SK-N-SH (cell line): Measurements from ENCODE around the gene H2AZ2. TPM values are rescaled to one million over a fixed set of nuclear protein-coding genes. Genes with fewer than 3 reads are reported as not detected.
"Not testable (repeated sequence)": the region's sequence is repeated elsewhere in the genome, so short reads cannot be mapped to it uniquely, and the experiment has no call there.

Source experiments
- CTCF ChIA-PET: fragments of 300-600, 350-600 bp; formaldehyde crosslinking; extraction: SDS; loops from one replicate; lab custom pipeline; 2021; lab: Yijun Ruan, JAX
- POLR2A ChIA-PET: fragments of 350-600 bp; sonication (Branson Sonifier 250); formaldehyde crosslinking; extraction: SDS; loops from one replicate; lab custom pipeline; 2020; ENCODE audit warnings: antibody characterized with exemption, inconsistent platforms; lab: Yijun Ruan, JAX
- DNase-seq: peaks from one replicate; pipeline ENCODE4 v3.0.0; 2012
- H2AFZ ChIP-seq: fragments of 200-600 bp; sonication (generic); 2 replicates; pipeline ENCODE4 v1.8.1; 2016; ENCODE audit warnings: antibody characterized with exemption, mild to moderate bottlenecking, low read depth
- H3F3A ChIP-seq: fragments of 200-600 bp; sonication (generic); replicated peaks from 2 replicates; pipeline ENCODE3; 2016; ENCODE audit warnings: antibody characterized with exemption, mild to moderate bottlenecking; ENCODE audit not compliant: insufficient read depth
- H3K27ac ChIP-seq, 2 experiments: fragments of 200-500 bp in 1 of 2; fragments of 200-600 bp in 1 of 2; sonication (Bioruptor generic) in 1 of 2; sonication (generic), shearing (Covaris generic) in 1 of 2; 2 replicates each; pipeline versions ENCODE4 v1.5.1 to v1.6.1; 2014 to 2016; ENCODE audit warnings: low read depth in 2 of 2, inconsistent platforms in 1 of 2, low read length in 1 of 2, mild to moderate bottlenecking in 1 of 2, mixed read lengths in 1 of 2
- H3K27me3 ChIP-seq: fragments of 200-600 bp; sonication (generic), shearing (Covaris generic); 2 replicates; pipeline ENCODE4 v1.6.1; 2016; ENCODE audit warnings: mixed run types; ENCODE audit not compliant: insufficient read depth
- H3K36me3 ChIP-seq, 2 experiments: fragments of 200-500 bp in 1 of 2; fragments of 200-600 bp in 1 of 2; sonication (Bioruptor generic) in 1 of 2; sonication (generic) in 1 of 2; replicated peaks in 1 of 2; 2 replicates each; pipeline versions ENCODE3 to v1.5.1; 2014 to 2016; ENCODE audit warnings: low read length in 1 of 2, mild to moderate bottlenecking in 1 of 2; ENCODE audit not compliant: insufficient read depth in 2 of 2, control insufficient read depth in 1 of 2
- H3K4me1 ChIP-seq, 2 experiments: fragments of 200-500 bp in 1 of 2; fragments of 200-600 bp in 1 of 2; sonication (Bioruptor generic) in 1 of 2; sonication (generic), shearing (Covaris generic) in 1 of 2; 2 replicates each; pipeline versions ENCODE4 v1.5.1 to v1.6.1; 2014 to 2016; ENCODE audit warnings: low read depth in 1 of 2, low read length in 1 of 2, mixed run types in 1 of 2; ENCODE audit not compliant: insufficient read depth in 2 of 2, control insufficient read depth in 1 of 2
- H3K4me2 ChIP-seq: fragments of 200-600 bp; sonication (generic), shearing (Covaris generic); 2 replicates; pipeline ENCODE4 v1.6.1; 2017; ENCODE audit warnings: mixed run types
- H3K4me3 ChIP-seq, 2 experiments: fragments of 200-500 bp in 1 of 2; fragments of 200-600 bp in 1 of 2; sonication (Bioruptor generic) in 1 of 2; sonication (generic), shearing (Covaris generic) in 1 of 2; 2 replicates each; pipeline versions ENCODE4 v1.5.1 to v1.8.1; 2014 to 2016; ENCODE audit warnings: low read depth in 2 of 2, inconsistent platforms in 1 of 2, low read length in 1 of 2, mild to moderate bottlenecking in 1 of 2, mixed read lengths in 1 of 2, moderate library complexity in 1 of 2
- H3K79me2 ChIP-seq: fragments of 200-600 bp; sonication (generic); 2 replicates; pipeline ENCODE4 v1.8.1; 2017; ENCODE audit warnings: mild to moderate bottlenecking; ENCODE audit not compliant: insufficient read depth
- H3K9ac ChIP-seq: fragments of 200-600 bp; sonication (generic); 2 replicates; pipeline ENCODE4 v1.6.1; 2017; ENCODE audit warnings: mixed run types
- H3K9me2 ChIP-seq: fragments of 200-600 bp; sonication (generic); 2 replicates; pipeline ENCODE4 v1.6.1; 2017; ENCODE audit warnings: mixed run types
- H3K9me3 ChIP-seq: fragments of 200-600 bp; sonication (generic); 2 replicates; pipeline ENCODE4 v1.6.1; 2017; ENCODE audit warnings: mixed run types, mild to moderate bottlenecking, moderate library complexity
- H4K20me1 ChIP-seq: fragments of 200-600 bp; sonication (generic); 2 replicates; pipeline ENCODE4 v1.6.1; 2017; ENCODE audit warnings: mild to moderate bottlenecking, mixed run types; ENCODE audit not compliant: insufficient read depth
- EP300 ChIP-seq, 2 experiments: IDR thresholded peaks; 2 replicates each; pipeline versions ENCODE4 v1.4.0 to v1.6.1; 2012; ENCODE audit warnings: borderline replicate concordance in 1 of 2, low read depth in 1 of 2, low read length in 1 of 2
- EZH2phosphoT487 ChIP-seq: fragments of 200-600 bp; sonication (generic); IDR thresholded peaks from 2 replicates; pipeline ENCODE4 v1.6.1; 2017; ENCODE audit warnings: low read depth, mixed run types, mild to moderate bottlenecking, antibody characterized with exemption, moderate library complexity, borderline replicate concordance
- FOXJ3 ChIP-seq: sonication (generic); formaldehyde crosslinking; IDR thresholded peaks from 2 replicates; pipeline ENCODE4 v1.5.1; 2020; ENCODE audit warnings: mild to moderate bottlenecking, missing genetic modification reagents
- GATA2 ChIP-seq: sonication (generic); formaldehyde crosslinking; IDR thresholded peaks from 2 replicates; pipeline ENCODE4 v1.5.0; 2020; ENCODE audit warnings: mild to moderate bottlenecking, missing genetic modification reagents
- TAF1 ChIP-seq: IDR thresholded peaks from 2 replicates; pipeline ENCODE4 v1.6.1; 2012; ENCODE audit warnings: low read depth, mild to moderate bottlenecking, low read length, moderate library complexity, borderline replicate concordance
- WGBS: methylation state at CpG from one replicate; pipeline ENCODE4 v1.1.6; 2017; ENCODE audit warnings: low lambda C conversion rate; 5-methylcytosine and 5-hydroxymethylcytosine counted together
- polyA plus RNA-seq, 3 experiments: library from polyadenylated mRNA; depleted of rRNA; stranded (reverse); fragments of >200 nt; gene quantifications; 2 replicates each; pipeline ENCODE4 v1.2.3, GENCODE V29; 2012

Gene H2AZ2
- polyA plus RNA-seq, 1 of the 3 experiments (the other 2 are of a cell fraction), result 389 TPM

DNA sequence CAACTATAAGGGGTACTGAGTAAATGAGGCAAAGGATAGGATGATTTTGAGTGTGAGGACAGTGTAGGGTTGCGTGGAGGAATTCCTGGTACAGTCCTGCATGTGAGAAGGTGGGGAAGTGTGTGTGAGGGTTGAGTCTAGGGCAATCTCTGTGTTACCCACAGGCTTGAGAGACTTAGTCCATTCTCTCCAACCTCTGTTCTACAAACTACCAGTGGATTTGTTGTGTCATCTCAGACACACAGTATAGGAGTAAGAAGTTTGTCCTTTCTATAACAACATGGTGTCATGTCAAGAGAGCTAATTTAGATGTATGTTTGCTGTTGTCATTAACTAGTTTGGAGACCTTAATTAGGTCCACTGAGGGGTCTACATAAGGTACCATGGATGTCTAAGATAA is 24.9 kb upstream of the H2AZ2 start (continued):
- no peak for TF ChIP-seq FOXJ3 (CRISPR knock-in tag)
- TF ChIP-seq EP300 (IDR thresholded peaks at IDR 0.05; ENCODE audit: borderline replicate concordance in 1 of 2, low read depth in 1 of 2, low read length in 1 of 2), result no peak
- TF ChIP-seq GATA2 (CRISPR knock-in tag), result no peak
- no peak for TF ChIP-seq EZH2phosphoT487
- no peak for TF ChIP-seq TAF1

- CTCF ChIA-PET, result interaction anchor here (2.0 to 4.0 kb wide), 3 partner anchors 14 to 264 kb away, joined by 9 to 28 read pairs (median 10); partner anchors contain the start of gene H2AZ2
Measured at GRCh38 chr7:44871918-44872317, 24.0 kb upstream of the H2AZ2 start.

GRCh38 chr7:44870780-44871179 is 22.9 kb upstream of the H2AZ2 start:
- Histone ChIP-seq H3F3A (peaks cover 18% of the 10 kb centered on the region), H3K4me1 (0 out of 4 replicates have a peak, but pooled peaks cover 0 to 12% of the 10 kb centered on the region in 2 experiments)
- WGBS, result 92% methylated on average over 15 of the region's 29 CpGs
- H3K36me3 ChIP-seq, CTCF ChIA-PET, H3K4me3 ChIP-seq, H2AFZ ChIP-seq, H4K20me1 ChIP-seq, H3K9ac ChIP-seq, H3K9me3 ChIP-seq, H3K27me3 ChIP-seq, POLR2A ChIA-PET, H3K27ac ChIP-seq, H3K9me2 ChIP-seq, DNase-seq, H3K4me2 ChIP-seq, H3K79me2 ChIP-seq: not testable (repeated sequence)

More at GRCh38 chr7:44871918-44872317, 24.0 kb upstream of the H2AZ2 start:
- H2AFZ ChIP-seq, H3K9me3 ChIP-seq, H3K36me3 ChIP-seq, POLR2A ChIA-PET, H3K4me2 ChIP-seq, H3K4me1 ChIP-seq, H3K27me3 ChIP-seq, DNase-seq, H3K4me3 ChIP-seq, H3K27ac ChIP-seq, H3K9ac ChIP-seq, H3K9me2 ChIP-seq: not testable (repeated sequence)
- Histone ChIP-seq H4K20me1 (peaks cover 14% of the 10 kb centered on the region), H3F3A (peaks cover 27% of the 10 kb centered on the region), H3K79me2 (peaks cover 15% of the 10 kb centered on the region; the same call in 1 of the 2 replicates)
- WGBS, result 90% methylated on average over 13 of the region's 23 CpGs

- H3K9me3 ChIP-seq, H3K79me2 ChIP-seq, H3K4me3 ChIP-seq, H3K27ac ChIP-seq, H3K36me3 ChIP-seq, POLR2A ChIA-PET, H4K20me1 ChIP-seq, H3K9ac ChIP-seq, CTCF ChIA-PET, DNase-seq, H3K9me2 ChIP-seq, H2AFZ ChIP-seq, H3K4me2 ChIP-seq, H3K27me3 ChIP-seq: not testable (repeated sequence)
- peaks cover 15% of the 10 kb centered on the region for H3F3A ChIP-seq
- 0 out of 4 replicates have a peak, but pooled peaks cover 0 to 12% of the 10 kb centered on the region in 2 experiments for H3K4me1 ChIP-seq
- 74% methylated on average over 3 of the region's 3 CpGs for WGBS
Measured at GRCh38 chr7:44870336-44870735, 22.4 kb upstream of the H2AZ2 start.
